Activated CD8-positive, alpha-beta memory T cell treated with anti-CD3 and anti-CD28 coated beads, Interleukin-2, amount 50 U/mL, for 4 hours (primary cell): ENCODE results near the gene DAB2IP.
"Not testable (repeated sequence)": the region's sequence is repeated elsewhere in the genome, so short reads cannot be mapped to it uniquely, and the experiment has no call there.

Source experiments
- DNase-seq: peaks from one replicate; pipeline ENCODE4 v3.0.0-alpha.2; 2020

The DAB2IP gene

GRCh38 chr9:121731919-121732318 lies 80.5 kb downstream of the DAB2IP start:
- DNase-seq: no peak

- no peak for DNase-seq
Measured at GRCh38 chr9:121732389-121732788, 81.0 kb downstream of the DAB2IP start.

GRCh38 chr9:121732886-121733285 lies 81.5 kb downstream of the DAB2IP start:
- DNase-seq: no peak

GRCh38 chr9:121734465-121734864 lies 83.0 kb downstream of the DAB2IP start:
- no peak for DNase-seq

- no peak for DNase-seq
Measured at GRCh38 chr9:121735065-121735792, 83.8 kb downstream of the DAB2IP start.

- no peak for DNase-seq
Measured at GRCh38 chr9:121735793-121736770, 84.6 kb downstream of the DAB2IP start.

GRCh38 chr9:121736934-121737462 lies 85.6 kb downstream of the DAB2IP start:
- no peak for DNase-seq

- no peak for DNase-seq
Measured at GRCh38 chr9:121737481-121737931, 86.1 kb downstream of the DAB2IP start.

GRCh38 chr9:121738411-121738810 lies 87.0 kb downstream of the DAB2IP start:
- DNase-seq: no peak

- DNase-seq: no peak
Measured at GRCh38 chr9:121738968-121739367, 87.5 kb downstream of the DAB2IP start.

- DNase-seq: no peak
Measured at GRCh38 chr9:121739971-121740370, 88.5 kb downstream of the DAB2IP start.

- DNase-seq: no peak
Measured at GRCh38 chr9:121741228-121741918, 89.9 kb downstream of the DAB2IP start.

- DNase-seq: not testable (repeated sequence)
Measured at GRCh38 chr9:121741919-121742283, 90.5 kb downstream of the DAB2IP start.

GRCh38 chr9:121742923-121743322 lies 91.5 kb downstream of the DAB2IP start:
- no peak for DNase-seq

- no peak for DNase-seq
Measured at GRCh38 chr9:121743441-121744001, 92.1 kb downstream of the DAB2IP start.

- DNase-seq: no peak
Measured at GRCh38 chr9:121744002-121744686, 92.7 kb downstream of the DAB2IP start.

GRCh38 chr9:121744687-121745395 lies 93.4 kb downstream of the DAB2IP start:
- no peak for DNase-seq

GRCh38 chr9:121745396-121745695 lies 93.9 kb downstream of the DAB2IP start:
- DNase-seq: no peak

GRCh38 chr9:121746411-121746810 lies 95.0 kb downstream of the DAB2IP start:
- DNase-seq: no peak

- DNase-seq: no peak
Measured at GRCh38 chr9:121746866-121747265, 95.4 kb downstream of the DAB2IP start.

GRCh38 chr9:121748074-121748473 lies 96.6 kb downstream of the DAB2IP start:
- no peak for DNase-seq
